Mammary epithelial cell (primary cell): Measurements from ENCODE around the gene LIX1L.

Experiments
- CTCF ChIP-seq, 2 donors: IDR thresholded peaks in 1 of 2; conservative IDR thresholded peaks in 1 of 2; 2 replicates each; pipeline ENCODE4 v1.5.1; 2011 to 2012; ENCODE audit warnings: inconsistent platforms in 2 of 2, low read length in 2 of 2, mild to moderate bottlenecking in 2 of 2, control low read depth in 1 of 2, low read depth in 1 of 2; ENCODE audit not compliant: insufficient read depth in 1 of 2; ENCODE audit errors: extremely low read depth in 1 of 2
- EZH2 ChIP-seq: IDR thresholded peaks from 2 replicates; pipeline ENCODE4 v1.6.1; 2012; ENCODE audit warnings: low read length, inconsistent platforms, borderline replicate concordance

- TF ChIP-seq CTCF (conservative IDR thresholded peaks at IDR 0.05 in 1 of 2, IDR thresholded peaks at IDR 0.05 in 1 of 2; ENCODE audit: extremely low read depth in 1 of 2, insufficient read depth in 1 of 2, low read depth in 1 of 2, low read length in 2 of 2): no peak
- TF ChIP-seq EZH2: no peak
These were observed 3.2 kb upstream of the LIX1L start for GRCh38 chr1:145961109-145961424.
